Inflammatory macrophage treated with lipopolysaccharide for 1 hour (primary cell): Measurements from ENCODE around the gene CAPN13.

Experiments
- DNase-seq, 2 donors: peaks; one replicate each; pipeline ENCODE4 v3.0.0-alpha.2; 2020 to 2022

Gene CAPN13

DNA sequence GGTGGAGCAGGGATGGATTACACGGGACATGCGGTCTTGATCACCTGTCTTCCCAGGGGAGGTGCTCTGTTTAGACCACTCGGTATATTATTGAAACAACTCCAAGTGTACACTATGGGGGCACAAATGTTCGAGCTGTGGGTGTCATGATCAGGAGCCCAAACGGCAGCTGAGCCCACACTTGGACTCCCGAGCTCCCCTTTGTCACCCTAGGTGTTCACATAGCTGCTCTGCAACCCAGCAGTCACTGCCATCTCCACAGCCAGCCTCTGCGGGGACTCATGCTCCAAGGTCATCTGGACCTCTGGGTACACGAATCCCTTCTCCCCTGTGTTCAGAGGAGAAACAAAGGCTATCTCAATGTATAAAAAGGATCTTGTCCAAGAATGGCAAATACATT is 46.0 kb downstream of the CAPN13 start:
- DNase-seq = no peak

DNA sequence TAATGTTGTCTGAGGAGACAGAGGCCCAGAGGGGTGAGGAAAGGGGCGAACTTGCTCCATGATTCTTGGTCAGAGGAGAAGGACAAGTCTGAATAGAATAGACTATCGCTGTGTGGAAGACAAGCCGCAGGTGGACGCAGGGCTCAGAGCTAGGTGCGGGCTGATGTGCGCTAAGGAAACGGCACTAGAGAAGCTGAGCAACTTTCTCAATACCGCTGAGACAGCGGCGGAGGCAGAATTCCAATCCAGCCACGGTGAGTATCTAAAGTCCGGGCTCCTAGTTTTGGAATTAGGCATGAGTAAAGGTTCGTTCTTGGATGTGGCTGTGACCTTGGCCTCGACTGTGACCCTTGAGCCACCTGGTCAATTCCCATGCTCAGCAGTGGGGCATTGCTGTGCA is 47.8 kb downstream of the CAPN13 start:
- no peak for DNase-seq

DNA sequence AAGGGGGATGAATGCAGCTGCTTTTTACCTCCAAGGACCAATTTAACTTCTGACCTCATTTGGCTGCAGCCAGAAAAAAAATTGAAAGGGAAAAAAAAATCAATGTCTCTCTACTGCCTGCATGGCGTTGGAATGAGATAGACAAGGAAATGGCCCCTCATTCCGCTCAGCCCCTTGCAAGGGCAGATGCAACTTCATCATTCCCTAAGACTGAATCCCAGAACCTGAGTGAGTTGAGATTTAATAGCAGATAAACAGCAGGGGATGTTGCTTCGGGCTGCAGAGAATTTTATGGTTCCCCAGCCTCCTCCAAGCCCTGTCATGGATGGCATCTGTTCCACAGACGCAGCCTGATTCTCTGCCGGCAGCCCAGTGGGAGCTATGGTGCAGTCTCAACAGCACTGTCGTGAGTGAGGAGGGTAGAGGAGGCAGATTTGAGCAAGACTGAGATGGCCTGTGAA is 49.0 kb downstream of the CAPN13 start:
- DNase-seq = no peak

DNA sequence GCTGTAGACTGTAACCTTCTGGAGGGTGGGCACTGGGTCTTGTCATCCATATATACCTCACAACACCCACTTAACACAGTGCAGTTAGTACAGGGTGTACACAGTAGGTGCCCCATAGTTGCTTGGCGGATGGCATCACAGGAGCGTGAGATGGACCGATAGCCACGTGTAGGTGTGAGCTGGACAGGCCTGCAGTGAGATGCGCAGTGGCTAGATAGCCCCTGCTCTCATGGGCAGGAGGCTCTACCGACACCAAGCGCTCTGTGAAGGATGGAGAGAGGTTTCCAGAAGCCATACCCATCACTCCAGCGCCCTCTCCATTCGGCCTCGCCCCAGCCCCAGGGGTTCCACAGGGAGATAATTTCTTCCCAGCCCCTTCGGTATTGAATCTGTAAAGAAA is 49.5 kb downstream of the CAPN13 start:
- no peak for DNase-seq

- no peak for DNase-seq
These were observed 50.3 kb downstream of the CAPN13 start for GRCh38 chr2:30756971-30757370.

DNA sequence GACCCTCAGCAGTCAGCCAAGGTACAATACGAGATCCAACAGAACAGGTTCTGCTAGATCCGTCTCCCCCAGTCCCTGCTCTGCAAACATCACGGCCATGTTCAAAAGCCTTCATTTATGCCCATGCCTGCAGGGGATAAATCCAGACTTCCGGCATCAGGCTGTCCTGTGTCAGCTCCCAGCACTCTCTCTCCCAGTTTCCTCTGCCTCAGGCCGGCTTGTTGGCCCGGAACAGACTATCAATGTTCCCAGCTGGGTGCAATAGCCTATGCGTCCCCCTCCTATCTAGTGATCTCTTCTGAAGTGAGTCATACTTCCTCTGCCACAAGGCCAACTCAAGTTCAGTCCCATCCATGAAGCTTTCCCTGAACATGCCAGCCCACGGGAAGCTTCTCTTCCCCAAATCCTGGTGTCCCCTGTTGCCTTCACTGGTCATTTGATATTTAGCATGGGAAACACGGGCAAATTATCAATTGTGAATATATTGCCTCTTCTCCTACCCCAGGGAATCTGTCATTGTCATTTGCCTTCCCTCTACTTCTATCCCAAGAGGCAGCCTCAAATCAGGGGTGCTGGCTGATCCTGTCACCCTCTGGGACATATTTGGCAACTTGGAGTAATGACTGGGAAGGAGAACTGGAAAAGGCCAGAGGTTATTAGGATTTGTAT is 51.1 kb downstream of the CAPN13 start:
- no peak for DNase-seq

GRCh38 chr2:30753630-30754029 is 53.6 kb downstream of the CAPN13 start:
- no peak for DNase-seq

- no peak for DNase-seq
These were observed 54.4 kb downstream of the CAPN13 start for GRCh38 chr2:30752811-30753210.

DNA sequence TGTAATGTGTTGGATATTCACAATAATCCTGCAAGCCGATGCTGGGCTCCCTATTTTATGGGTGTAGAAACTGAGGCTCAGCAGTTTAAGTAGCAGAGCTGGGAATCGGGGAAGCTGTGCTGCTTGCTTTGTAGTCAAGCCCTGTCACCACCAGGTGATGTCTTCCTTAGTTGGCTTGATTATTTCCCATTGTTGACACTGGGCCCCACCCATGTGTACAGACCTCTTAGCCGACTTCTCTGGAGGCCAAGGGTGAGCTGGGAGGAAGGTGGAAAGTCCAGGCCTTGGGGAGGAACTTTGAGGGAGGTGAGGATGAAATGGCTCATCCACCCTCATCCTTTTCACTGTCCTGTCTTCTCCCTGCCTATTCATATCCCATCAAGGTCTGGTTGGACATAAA is 60.0 kb downstream of the CAPN13 start:
- no peak for DNase-seq

DNA sequence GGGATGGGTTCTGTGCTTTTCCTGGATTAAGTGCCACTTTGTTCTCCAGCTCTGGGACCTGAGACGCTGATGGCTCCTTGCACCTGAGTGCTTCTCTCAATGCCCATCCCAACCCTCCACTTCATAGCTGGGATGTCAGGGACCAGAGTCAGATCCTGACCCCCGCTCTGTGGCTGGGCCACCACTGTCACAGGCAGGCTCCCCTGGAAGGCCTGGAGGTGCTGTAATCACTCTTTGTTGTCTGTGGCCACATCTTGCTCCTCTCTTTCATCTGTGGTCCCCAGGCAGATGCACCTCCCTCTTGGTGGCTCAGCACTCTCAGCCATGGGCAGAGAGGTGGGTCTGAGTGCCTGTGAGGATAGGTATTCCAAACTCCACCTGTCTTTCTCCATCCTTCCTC is 62.4 kb downstream of the CAPN13 start:
- DNase-seq = no peak

GRCh38 chr2:30741576-30741975 is 65.7 kb downstream of the CAPN13 start:
- DNase-seq = no peak

GRCh38 chr2:30738141-30738911 is 68.9 kb downstream of the CAPN13 start:
- no peak for DNase-seq

DNA sequence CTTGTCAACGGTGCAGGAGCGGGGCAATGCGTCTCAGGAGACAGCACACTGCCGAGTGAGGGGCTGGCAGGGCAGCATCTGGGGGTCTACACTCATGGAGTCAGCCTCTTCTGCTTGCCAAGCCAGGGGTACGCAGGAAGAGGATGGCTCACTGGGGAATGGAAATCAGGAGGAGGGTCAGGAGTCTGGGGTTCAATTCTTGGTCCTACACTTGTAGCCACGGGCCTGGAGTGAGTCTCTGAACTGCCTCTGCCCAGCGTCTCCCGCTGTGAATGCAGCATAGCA is 70.0 kb downstream of the CAPN13 start:
- DNase-seq = no peak

- DNase-seq = no peak
These were observed 70.6 kb downstream of the CAPN13 start for GRCh38 chr2:30736461-30737325.

DNA sequence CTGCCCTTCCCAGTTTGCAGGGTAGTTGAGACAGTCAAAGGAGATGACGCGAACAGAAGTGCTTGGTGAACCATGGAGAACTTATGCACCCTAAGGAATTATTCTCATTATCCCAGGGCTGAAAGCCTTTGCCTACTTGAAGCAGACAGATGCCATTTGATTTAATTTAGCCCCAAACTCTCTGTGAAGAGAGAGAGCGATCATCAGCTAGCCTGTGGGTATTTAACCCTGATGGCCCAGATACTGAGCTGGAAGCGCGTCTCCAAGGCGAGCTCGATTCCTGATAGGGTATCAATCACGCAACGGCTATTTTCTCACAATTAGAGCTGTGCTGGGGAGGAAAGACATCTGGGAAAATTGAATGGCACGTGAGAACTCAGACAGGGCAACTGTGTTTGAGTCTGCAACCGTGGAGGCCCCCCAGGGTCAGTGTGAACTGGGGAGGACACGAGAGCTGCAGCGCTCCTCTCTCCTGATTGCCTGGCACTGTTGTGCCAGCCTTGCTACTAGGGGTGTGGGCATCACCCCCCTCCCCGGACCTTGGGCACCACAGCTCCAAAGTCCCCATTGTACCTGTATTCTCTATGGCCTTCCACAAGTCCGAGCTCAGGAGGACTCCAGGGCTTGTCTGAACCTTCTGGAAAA is 73.2 kb downstream of the CAPN13 start:
- no peak for DNase-seq

DNA sequence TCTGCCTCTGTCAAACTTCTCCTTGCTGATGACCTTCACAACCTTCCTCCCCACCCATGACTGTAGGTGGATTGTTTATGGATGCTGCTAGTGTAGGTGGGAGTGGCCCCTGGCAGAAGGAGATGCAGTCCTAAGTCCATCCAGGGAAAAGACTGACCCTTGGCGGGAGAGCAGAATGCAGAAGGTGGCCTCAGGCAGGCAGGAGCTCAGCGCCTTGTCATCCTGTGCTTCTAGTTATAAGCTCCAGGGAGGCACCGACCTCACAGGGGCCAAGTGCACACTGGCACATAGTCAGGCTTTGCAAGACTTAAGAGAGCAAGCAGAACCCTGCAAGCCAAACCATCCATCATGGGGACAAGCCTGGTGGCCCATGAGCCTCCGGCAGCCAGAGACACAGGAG is 74.4 kb downstream of the CAPN13 start:
- no peak for DNase-seq

GRCh38 chr2:30732376-30732775 is 74.9 kb downstream of the CAPN13 start:
- DNase-seq = no peak

GRCh38 chr2:30731706-30732105 is 75.5 kb downstream of the CAPN13 start:
- no peak for DNase-seq

DNA sequence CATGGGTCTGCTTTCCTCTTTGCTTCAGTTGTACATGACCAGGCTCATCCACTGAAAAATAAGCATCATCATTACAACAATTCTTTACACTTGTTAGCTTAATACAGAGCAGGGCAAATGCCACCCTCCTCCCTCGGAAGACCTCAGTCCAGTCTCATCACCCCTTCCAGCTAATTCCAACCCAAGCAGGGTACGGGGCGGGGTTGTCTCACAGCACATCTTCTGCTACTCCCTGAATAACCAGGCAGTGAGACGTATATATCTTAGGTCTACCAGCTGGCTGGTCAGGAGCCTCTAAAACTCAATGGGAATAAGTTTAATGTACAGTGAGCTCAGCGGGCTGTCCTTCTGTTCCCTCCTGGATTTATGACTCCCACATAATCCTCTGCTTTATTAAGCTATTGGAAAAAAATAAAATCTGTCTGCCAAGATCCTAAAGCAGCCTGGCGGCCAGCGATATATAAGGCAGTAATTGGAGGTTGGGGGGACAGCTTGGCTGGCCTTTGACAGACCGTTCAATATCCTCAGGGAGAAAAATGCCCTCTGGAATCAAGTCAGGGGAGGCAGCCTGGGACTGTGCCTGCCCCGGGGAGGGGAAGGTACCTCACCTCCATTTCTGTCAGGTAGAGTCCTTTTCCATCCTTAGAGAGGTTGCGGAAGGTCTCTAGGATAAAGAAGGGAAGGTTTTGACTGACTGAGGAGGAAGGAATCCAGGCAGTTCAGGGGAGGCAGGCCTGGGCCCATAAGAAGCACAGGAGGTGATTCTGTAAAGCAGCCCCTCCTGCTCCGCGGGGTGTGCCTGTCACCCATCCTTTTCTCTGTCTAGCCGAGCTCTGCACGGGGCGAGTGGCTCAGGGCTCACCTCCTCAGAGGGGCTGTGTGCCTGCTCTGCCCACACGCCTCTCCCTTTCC is 76.3 kb downstream of the CAPN13 start:
- DNase-seq = no peak

GRCh38 chr2:30729031-30729430 is 78.2 kb downstream of the CAPN13 start:
- DNase-seq = peak in 1 of 2 donors; percentile 17

DNA sequence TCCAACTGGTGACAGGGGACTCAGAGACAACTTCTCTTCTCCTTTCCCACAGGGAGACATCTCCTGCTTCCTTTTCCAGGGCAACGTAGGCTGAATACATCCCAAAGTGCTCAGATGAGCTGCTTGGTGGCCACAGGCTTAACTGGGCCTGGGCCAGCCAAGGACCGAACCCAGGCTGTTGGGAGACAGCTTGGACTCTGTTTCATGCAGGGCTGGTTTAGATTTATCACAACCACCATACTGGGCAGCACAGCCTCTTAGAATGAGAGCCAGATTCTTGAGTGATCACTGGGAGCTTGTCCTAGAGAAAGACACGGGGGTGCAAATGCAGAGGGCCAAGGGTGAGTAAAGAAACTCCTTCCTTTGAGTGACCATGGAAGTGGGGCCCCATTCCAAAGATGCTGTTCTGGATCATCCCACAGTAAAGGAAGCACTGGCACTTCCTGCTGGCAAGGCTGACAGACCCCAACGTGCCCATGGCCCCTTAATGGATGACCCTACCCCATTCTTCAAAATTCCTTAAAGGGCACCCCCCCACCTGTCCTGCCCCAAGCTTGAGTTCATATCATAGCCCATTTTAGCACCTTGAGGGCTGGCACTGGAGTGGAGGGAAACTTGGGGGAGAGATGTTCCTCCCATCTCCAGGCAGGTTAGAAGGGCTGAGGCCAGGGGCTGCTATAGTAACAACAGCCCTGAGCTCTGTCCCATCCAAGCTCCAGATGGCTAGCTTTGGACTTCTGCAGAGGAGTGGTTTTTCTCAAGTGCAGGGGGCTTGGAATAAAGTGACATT is 84.1 kb downstream of the CAPN13 start:
- DNase-seq = no peak
